A673 (cell line): ENCODE data around the gene DLX1. TPM values are rescaled to one million over a fixed set of nuclear protein-coding genes. Genes with fewer than 3 reads are reported as not detected.
A peak's percentile ranks its signal among the peaks of the same experiment; 100 is the strongest.

Experiments
- BruUV-seq: library from RNA; stranded (reverse); fragments of 400-500 nt; replicated peaks from 2 replicates; lab custom pipeline; 2021; lab: Mats Ljungman, UMichigan
- CTCF ChIA-PET: fragments of 300-600 bp; sonication (Branson Sonifier 250); formaldehyde crosslinking; loops from one replicate; lab custom pipeline; 2022; ENCODE audit warnings: antibody characterized with exemption; lab: Charles Lee
- POLR2A ChIA-PET: fragments of 300-600 bp; sonication (Branson Sonifier 250); formaldehyde crosslinking; loops from one replicate; lab custom pipeline; 2022; ENCODE audit warnings: antibody characterized with exemption; ENCODE audit not compliant: low non-redundant PET; lab: Charles Lee
- DNase-seq: peaks from one replicate; pipeline ENCODE4 v3.0.0-alpha.2; 2015; ENCODE audit warnings: low spot score
- H3K27ac ChIP-seq: fragments of 200-600 bp; sonication (generic); 2 replicates; pipeline ENCODE4 v1.5.1; 2016; ENCODE audit warnings: mixed run types, low read depth, mild to moderate bottlenecking, mixed read lengths, antibody characterized with exemption, low read length; ENCODE audit not compliant: poor library complexity, severe bottlenecking
- H3K27me3 ChIP-seq: fragments of 200-600 bp; sonication (generic); replicated peaks from 2 replicates; pipeline ENCODE4 v1.6.1; 2017; ENCODE audit warnings: mixed run types, low read depth, mild to moderate bottlenecking, mixed read lengths, antibody characterized with exemption, low read length; ENCODE audit not compliant: insufficient read depth, poor library complexity
- H3K36me3 ChIP-seq: fragments of 200-600 bp; sonication (generic); 2 replicates; pipeline ENCODE4 v1.6.1; 2016; ENCODE audit warnings: mixed run types, mild to moderate bottlenecking, mixed read lengths, antibody characterized with exemption, low read length; ENCODE audit not compliant: insufficient read depth, poor library complexity, severe bottlenecking
- H3K4me1 ChIP-seq: fragments of 200-600 bp; sonication (generic); 2 replicates; pipeline ENCODE4 v1.6.1; 2017; ENCODE audit warnings: mixed run types, mild to moderate bottlenecking, mixed read lengths, antibody characterized with exemption, low read length; ENCODE audit not compliant: insufficient read depth, poor library complexity, severe bottlenecking
- H3K4me3 ChIP-seq: fragments of 200-600 bp; sonication (generic); 2 replicates; pipeline ENCODE4 v1.5.1; 2016; ENCODE audit warnings: low read depth, mixed run types, mild to moderate bottlenecking, mixed read lengths, low read length; ENCODE audit not compliant: poor library complexity, severe bottlenecking
- H3K9me3 ChIP-seq: fragments of 200-600 bp; sonication (generic); 2 replicates; pipeline ENCODE4 v1.6.1; 2016; ENCODE audit warnings: mixed run types, low read depth, mild to moderate bottlenecking, mixed read lengths, antibody characterized with exemption, low read length; ENCODE audit not compliant: poor library complexity, severe bottlenecking
- EZH2 ChIP-seq: fragments of 200-600 bp; sonication (generic); IDR thresholded peaks from 2 replicates; pipeline ENCODE4 v1.6.1; 2017; ENCODE audit warnings: borderline replicate concordance, low read depth, mild to moderate bottlenecking, mixed read lengths, antibody characterized with exemption, low read length; ENCODE audit not compliant: poor library complexity, severe bottlenecking
- intact Hi-C: fragments of 100-400 bp; cut with micrococcal nuclease; formaldehyde crosslinking; loops from one replicate; pipeline ENCODE4 v1.10.0; 2022; ENCODE audit not compliant: unreplicated experiment
- total RNA-seq: library from RNA; stranded (reverse); gene quantifications from 2 replicates; pipeline ENCODE4 v1.2.3, GENCODE V29; 2021
- TF ChIP-seq, protein P1 (sequence below): fragments of 300-800, 200-600 bp; sonication (generic); conservative IDR thresholded peaks from 2 replicates; pipeline ENCODE4 v1.5.1; 2017; ENCODE audit warnings: low read depth, mild to moderate bottlenecking, antibody characterized with exemption, low read length, moderate library complexity, mixed read lengths

DLX1 gene
- total RNA-seq, 1 experiment from 2014 or later = 33.2 TPM

DNA sequence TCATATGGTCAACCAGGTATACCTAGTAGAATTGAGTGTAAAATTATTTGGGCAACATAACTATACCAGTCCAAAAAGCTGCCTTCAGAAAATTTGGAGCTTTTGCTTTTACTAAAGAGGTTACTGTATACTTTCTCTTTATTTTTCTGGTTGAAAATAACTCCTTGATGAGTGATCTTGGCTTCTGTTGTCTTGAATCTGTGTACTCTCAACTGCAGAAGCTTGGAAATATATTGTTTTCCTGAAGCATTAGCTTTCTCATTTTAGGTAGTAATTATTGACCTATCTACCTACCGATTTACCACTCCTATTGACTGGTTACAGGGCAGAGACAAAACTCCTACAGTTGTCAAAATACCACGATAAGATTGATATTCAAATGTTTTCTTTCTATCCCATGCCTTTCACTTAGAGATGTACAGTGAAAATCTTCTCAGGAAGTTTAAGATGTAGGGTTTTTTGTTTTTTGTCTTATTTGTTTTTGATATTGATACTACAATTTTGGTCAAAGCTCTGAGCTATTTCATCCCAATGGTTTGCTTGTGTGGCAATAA, 35.7 kb upstream of the DLX1 start:
- peaks cover 57% of the 10 kb centered on the region for H3K4me1 ChIP-seq
- ChIA-PET POLR2A (no interaction called here), CTCF (no interaction called here)
- no peaks in the 10 kb centered on the region for H3K9me3 ChIP-seq
- H3K27me3 ChIP-seq = no peaks in the 10 kb centered on the region
- no TSS peak for BruUV-seq
- no peak for TF ChIP-seq EZH2
- TF ChIP-seq, protein P1, sequence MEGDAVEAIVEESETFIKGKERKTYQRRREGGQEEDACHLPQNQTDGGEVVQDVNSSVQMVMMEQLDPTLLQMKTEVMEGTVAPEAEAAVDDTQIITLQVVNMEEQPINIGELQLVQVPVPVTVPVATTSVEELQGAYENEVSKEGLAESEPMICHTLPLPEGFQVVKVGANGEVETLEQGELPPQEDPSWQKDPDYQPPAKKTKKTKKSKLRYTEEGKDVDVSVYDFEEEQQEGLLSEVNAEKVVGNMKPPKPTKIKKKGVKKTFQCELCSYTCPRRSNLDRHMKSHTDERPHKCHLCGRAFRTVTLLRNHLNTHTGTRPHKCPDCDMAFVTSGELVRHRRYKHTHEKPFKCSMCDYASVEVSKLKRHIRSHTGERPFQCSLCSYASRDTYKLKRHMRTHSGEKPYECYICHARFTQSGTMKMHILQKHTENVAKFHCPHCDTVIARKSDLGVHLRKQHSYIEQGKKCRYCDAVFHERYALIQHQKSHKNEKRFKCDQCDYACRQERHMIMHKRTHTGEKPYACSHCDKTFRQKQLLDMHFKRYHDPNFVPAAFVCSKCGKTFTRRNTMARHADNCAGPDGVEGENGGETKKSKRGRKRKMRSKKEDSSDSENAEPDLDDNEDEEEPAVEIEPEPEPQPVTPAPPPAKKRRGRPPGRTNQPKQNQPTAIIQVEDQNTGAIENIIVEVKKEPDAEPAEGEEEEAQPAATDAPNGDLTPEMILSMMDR = no peak
- intact Hi-C loops = no loop called here
- DNase-seq = no peak
- no peaks in the 10 kb centered on the region for H3K36me3 ChIP-seq
- H3K4me3 ChIP-seq = no peak overlapping the region
- H3K27ac ChIP-seq = no peak overlapping the region

DNA sequence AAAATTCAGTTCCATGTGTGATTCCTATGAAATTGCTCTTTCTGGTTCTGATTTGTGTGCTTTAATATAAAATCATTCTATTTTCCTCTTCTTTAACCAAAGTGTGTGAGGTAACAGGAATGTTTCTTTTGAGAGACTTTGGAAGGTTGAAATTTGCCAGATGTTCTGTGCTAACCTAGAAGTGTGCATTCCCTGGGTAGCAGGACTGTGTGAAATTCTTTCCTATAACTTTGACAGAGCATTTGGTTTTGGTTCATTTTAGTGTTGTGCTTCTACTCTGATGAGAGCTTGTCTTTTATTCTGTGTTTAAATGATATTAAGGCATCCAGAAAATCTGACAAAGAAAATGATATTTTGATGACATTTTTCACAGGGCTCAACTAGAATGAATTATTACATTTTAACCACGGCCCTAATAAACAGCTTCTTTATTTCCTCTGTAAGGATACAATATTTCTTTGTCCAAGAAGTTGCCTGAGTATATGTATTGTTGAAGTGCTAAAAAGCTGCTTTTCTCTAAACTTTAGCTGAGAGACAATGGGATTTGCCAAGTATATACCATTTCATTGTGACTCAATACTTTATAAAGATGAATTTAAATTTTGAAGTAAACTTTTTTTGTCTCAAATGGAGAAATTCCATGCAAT, 34.7 kb upstream of the DLX1 start:
- Histone ChIP-seq H3K27ac (peak overlapping the region; percentile 44), H3K4me1 (peaks cover 57% of the 10 kb centered on the region), H3K27me3 (no peaks in the 10 kb centered on the region), H3K9me3 (no peaks in the 10 kb centered on the region), H3K4me3 (no peak overlapping the region), H3K36me3 (no peaks in the 10 kb centered on the region)
- TF ChIP-seq EZH2 = no peak
- TF ChIP-seq, protein P1 = no peak
- DNase-seq = no peak
- POLR2A ChIA-PET = no interaction called here
- no TSS peak for BruUV-seq
- CTCF ChIA-PET = no interaction called here
- intact Hi-C loops = no loop called here

DNA sequence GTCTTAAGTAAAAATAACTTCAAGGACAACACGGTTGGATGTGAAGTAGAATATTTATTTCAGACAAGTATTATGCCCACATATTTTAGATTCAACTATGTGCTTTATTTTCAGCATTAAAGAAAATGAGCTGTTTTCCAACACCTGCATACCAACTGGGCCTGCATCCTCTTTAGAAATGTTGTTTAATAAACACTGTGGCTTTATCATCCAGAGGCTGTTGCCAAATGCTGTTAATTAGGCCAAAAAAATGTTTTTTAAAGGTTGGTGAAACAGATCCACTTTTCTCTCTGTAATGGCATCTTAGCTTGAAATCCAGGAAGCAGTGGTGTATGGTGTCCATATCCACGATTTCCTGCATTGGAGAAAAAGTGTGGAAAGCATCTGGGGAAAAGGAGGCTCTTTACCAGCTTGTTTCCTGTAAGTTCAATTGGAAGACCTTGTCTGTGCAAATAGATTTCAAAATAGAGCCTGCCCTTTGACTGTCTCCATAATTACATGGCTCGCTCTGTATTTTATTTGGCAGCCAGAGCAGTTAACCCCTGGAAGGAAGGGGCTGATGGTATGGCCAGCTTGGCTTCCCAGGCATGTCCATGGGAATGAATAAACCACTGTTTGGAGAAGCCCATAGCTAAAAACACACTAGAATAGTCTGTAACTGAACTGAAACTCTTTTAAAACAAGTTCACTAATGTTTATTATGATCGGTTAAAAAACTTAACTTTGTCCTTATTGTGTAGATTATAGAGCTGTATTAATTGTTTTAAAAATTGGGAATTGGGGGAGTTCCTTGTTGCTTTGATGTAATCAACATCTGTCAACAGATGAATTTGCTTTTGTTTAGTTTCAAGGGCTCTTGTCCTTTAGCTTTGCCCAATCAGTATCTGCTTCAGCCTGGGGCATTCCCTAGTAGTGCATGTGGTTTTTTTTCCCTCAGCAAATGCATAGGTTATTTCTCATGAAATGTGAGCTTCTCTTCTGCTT, 33.0 kb upstream of the DLX1 start:
- BruUV-seq = no TSS peak
- no peaks in the 10 kb centered on the region for H3K9me3 ChIP-seq
- H3K27me3 ChIP-seq = no peaks in the 10 kb centered on the region
- intact Hi-C loops = no loop called here
- CTCF ChIA-PET = no interaction called here
- H3K4me1 ChIP-seq = peaks cover 44% of the 10 kb centered on the region
- no peak overlapping the region for H3K4me3 ChIP-seq
- peak overlapping the region; percentile 28 for H3K27ac ChIP-seq
- no peak for TF ChIP-seq EZH2
- TF ChIP-seq, protein P1 = no peak
- H3K36me3 ChIP-seq = no peaks in the 10 kb centered on the region
- DNase-seq = no peak
- POLR2A ChIA-PET = no interaction called here
